ENCODE data around the gene GNAZ. TPM values are rescaled to one million over a fixed set of nuclear protein-coding genes. Genes with fewer than 3 reads are reported as not detected.
"Not testable (repeated sequence)": the region's sequence is repeated elsewhere in the genome, so short reads cannot be mapped to it uniquely, and the experiment has no call there.

GNAZ gene
- total RNA-seq, 2 experiments from 2014 or later = 1.2 to 2.1 TPM

DNA sequence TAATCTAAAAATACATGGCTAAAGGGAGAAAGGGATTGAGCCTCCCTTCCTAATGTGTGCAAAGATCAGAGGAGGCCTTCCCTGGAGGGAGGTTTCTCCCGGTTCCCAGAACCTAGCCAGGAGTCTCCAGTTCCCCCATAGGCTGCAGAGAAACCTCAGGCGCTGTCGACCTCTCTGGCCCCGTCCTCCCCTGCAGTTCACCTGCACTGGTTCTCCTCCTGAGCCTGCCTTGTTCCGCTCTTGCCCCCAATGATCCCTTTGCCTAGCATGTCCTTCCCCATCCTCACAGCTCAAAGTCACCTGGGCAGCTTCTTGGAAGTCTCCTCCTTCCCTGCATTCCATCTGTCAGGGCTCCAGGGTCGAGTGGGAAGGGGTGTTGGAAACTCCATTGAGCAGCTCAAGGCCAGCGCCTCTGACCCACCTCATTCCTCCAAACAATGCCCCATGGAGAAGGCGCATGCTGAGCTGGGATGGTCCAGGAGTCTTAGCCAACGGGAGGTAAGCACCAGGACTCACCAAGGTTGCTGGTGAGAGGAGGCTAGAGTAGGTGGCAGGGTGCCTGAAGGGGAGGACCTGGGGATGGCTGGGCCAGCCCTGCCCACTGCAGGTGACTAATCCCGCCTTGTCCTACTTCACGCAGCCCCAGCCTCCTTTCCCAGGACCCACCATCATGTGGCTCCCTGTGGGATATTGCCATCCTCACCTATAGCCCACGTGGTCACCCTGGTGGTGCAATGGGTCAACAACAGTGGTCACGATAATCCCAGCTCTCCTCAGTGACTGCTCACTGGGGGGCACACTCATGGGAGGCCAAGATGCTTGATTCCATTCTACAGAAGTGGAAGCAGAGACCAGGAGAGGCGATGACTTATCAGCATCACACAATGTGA is 56.1 kb downstream of the GNAZ start:
- ChIA-PET CTCF (interaction anchor here (0.8 to 4.3 kb wide), 2 partner anchors 155 to 168 kb away, joined by 3 to 65 read pairs; no protein-coding TSS in a partner anchor), POLR2A (no interaction called here)

DNA sequence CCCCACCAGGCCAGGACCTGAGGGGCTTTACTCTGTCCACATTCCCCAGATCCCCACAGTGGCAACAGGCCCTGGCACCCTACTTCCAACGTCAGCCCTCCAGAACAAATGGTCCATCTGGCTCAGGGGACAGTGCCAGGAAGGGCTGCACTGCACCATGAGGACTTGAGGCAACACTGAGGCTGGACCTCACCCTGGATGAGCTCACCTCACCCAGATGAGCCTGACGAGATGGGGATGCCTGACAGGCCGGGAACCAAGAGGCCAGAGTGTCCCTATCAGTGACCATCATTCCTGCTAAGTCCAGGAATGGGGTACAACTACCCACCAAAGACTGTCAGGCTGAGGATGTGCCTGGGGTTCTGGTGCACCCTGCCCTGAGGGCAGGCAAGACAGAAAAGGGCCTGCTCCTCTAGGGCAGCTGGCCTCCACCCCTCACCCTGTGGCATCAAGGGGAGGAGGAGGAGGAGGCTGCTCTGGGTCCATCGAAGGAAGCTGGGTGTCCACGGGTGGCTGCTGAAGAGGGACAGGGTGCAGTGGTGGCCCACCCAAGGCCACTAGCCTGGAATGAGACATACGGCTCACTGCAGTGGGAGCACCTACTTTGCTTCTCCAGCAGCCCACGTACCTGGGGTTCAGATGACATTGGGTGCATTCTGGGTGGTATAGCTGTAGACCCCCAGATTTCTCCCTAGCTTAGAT is 56.9 kb downstream of the GNAZ start:
- ChIA-PET POLR2A (no interaction called here), CTCF (interaction anchor here (0.8 to 4.3 kb wide), 4 partner anchors 8 to 169 kb away, joined by 3 to 65 read pairs (median 5); no protein-coding TSS in a partner anchor)

DNA sequence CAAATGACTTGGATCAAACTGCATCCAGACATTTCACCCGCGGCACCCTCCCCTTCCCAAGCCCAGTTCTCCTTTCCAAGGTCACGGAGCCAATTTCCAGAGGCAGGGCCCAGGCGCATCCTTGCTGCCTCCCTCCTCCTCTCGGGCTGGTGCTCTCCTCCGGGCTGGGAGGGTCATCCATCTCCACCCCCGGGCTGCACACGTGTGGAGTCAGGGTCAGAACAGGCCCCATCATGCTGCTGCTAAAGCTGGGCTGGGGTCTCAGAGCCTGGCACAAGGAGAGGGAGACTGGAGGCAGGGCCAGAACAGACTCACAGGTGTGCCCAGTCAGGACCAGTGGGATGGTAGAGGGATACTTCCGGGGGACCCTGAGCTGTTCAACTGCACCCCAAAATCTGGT is 57.5 kb downstream of the GNAZ start:
- POLR2A ChIA-PET = no interaction called here

DNA sequence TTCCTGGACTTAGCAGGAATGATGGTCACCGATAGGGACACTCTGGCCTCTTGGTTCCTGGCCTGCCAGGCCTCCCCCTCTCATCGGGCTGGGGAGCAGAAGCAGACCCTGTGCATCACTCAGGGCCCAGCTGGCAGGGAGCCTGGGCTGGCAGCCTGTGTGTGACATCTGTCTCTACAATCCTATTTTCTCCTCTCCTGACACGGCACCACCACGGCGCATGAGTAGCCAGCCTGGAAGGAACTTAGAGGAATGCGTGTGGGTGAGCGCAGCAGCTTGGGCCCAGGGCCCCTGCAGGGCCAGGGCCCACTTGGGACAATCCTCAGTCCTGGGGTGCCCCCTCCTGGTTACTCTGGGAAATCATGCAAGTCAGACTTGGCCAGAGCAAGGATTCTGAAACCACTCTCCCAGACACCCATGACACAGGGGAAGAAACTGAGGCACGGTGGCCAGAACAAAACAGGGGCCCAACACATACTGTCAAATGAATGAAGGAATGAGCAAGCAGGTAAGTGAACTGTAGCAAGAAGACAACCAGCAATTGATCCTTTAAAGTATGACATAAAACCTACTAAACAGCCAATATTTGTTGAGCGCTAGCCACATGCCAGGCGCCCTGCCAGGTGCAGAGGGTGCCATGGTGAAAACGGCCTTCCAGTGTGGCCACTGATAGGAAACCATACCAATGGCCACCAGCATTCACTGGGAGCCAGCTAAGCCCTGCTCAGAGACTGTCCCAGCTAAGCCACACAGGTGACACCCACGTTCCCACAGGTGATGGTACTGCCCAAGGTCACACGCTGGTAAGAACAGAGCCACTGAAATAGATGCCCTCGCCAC is 58.2 kb downstream of the GNAZ start:
- ChIA-PET POLR2A (no interaction called here), CTCF (interaction anchor here (0.5 to 4.3 kb wide), 7 partner anchors 9 to 177 kb away, joined by 3 to 65 read pairs (median 5); partner anchors contain the start of gene GNAZ)

More for the DNA sequence above, 57.5 kb downstream of the GNAZ start:
- CTCF ChIA-PET = interaction anchor here (0.5 to 4.3 kb wide), 7 partner anchors 8 to 177 kb away, joined by 3 to 65 read pairs (median 5); partner anchors contain the start of gene GNAZ

DNA sequence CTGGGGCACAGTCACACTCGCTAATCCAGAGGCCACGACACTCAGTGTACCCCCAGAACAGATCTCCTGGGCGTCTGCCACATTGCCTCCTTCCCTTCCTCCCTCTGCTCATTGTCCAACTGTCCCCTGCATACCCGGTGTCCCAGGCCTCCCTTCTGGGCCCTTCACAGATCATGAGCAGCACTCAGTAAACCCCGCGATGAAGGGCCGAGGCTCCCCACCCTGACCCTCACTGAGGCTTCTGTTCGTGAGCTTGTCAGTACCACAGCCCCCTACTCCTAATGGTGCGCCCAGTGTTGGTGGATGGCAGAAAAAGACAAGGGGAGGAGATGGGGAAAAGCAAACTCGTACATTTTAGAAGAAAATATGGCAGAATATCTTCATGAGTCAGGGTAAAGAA is 58.8 kb downstream of the GNAZ start:
- ChIA-PET POLR2A (no interaction called here), CTCF (interaction anchor here (4.3 kb wide), 1 partner anchor 171 kb away, joined by 65 read pairs; no protein-coding TSS in a partner anchor)

DNA sequence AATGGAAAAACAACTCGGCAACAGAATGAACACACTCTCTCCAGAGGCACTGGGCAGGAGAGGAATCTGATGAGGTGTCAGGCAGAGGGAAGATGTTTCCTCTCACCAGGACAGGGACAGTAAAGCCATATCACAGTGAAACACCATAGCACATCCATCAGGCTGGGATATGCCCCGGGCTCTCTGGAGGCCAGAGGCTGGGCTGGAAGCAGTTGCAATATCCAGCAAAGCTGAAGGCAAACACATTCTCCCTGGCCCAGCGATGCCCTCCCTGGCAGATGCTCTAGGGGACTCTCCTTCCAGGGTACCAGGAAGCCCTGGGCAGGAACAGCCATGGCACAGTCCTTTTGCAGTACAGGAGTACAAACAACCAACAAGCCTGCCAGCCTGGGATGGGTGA is 60.4 kb downstream of the GNAZ start:
- CTCF ChIA-PET = interaction anchor here (1.1 to 1.5 kb wide), 3 partner anchors 14 to 173 kb away, joined by 4 read pairs; no protein-coding TSS in a partner anchor

DNA sequence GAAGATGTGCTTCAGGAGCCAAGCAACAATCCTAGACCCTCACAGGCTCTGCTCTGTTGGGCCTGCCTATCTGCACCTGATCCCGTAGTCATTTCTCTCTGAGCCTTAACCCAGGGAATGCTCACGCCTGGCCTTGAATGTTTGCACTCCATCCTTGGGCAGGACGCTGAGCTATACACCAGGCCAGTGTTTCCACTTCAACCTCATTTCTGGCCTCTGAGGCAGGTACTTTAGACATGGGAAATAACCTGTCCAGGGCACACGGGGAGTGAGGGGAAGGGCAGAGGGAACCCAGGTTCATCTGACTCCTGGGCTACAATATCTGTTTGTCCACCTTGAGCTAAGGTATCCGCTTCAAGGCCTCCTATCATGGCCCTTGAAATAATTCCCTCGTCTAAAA is 61.6 kb downstream of the GNAZ start:
- ChIA-PET CTCF (interaction anchor here (1.1 to 2.5 kb wide), 4 partner anchors 12 to 176 kb away, joined by 4 to 10 read pairs (median 6); no protein-coding TSS in a partner anchor), POLR2A (no interaction called here)

More for the DNA sequence above, 60.4 kb downstream of the GNAZ start:
- POLR2A ChIA-PET = no interaction called here

DNA sequence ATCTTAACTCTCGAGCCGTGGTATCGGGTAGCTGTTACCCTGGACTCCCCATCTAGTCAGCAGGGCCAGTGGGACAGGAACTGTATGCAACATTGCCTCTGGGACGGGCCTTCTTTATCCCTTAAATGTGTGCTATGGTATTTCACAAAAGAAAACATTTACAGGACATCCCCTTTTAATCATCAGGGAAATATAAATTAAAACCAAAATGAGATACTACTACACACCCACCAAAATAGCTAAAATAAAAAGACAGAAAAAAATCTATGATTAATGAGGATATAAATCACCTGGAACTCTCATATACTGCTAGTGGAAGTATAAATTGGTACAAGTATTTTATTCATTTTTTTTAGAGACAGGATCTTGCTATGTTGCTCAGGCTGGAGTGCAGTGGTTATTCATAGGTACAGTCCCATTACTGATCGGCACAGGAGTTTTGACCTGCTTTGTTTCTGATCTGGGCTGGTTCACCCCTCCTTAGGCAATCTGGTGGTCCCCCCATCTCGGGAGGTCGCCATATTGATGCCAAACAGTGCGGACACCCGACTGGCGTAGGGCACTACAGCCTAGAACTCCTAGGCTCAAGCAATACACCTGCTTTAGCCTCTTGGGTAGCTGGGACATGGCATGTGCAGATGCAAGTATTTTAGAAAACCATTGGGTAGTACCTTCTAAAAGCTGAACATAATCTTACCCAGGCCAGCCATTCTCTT is 62.2 kb downstream of the GNAZ start:
- ChIA-PET POLR2A (no interaction called here), CTCF (interaction anchor here (1.5 to 2.5 kb wide), 3 partner anchors 173 to 177 kb away, joined by 4 to 10 read pairs (median 8); no protein-coding TSS in a partner anchor)

DNA sequence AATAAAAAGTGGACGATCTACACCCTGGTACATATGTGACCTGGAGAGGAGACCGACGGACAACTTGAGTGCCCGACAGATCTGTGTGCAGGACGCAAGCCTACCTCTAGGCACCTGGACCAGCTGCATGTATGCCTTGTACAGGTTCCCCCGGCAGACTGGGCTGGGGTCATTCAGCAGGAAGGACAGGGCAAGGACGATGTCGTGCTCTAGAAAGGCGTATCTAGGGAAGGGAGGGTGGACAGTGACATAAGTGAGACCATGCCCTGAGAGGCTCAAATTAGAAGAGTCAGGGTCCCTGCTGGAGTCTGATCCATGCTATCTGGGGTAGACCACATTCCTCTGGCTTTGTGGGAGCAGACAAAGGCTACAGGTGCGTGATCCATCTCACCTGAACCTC is 63.6 kb downstream of the GNAZ start:
- POLR2A ChIA-PET = no interaction called here
- CTCF ChIA-PET = interaction anchor here (0.5 to 2.5 kb wide), 2 partner anchors 175 to 179 kb away, joined by 3 to 10 read pairs; no protein-coding TSS in a partner anchor

DNA sequence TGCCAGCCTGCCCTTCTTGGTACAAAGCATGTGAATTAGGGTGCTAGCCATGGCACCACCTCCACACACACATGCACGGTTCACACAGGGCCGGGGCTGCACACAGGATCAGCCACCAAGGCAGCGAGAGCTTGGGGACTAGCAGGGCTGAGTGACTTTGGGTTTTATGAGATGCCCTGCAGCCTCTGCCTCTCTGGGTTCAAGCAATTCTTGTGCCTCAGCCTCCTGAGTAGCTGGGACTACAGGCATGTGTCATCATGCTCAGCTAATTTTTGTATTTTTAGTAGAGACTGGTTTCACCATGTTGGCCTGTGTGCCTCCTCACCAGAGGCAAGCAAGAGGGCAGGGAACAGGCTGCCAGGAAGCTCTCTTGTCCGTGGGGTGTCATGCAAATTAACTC is 66.7 kb downstream of the GNAZ start:
- CTCF ChIA-PET = not testable (repeated sequence)

DNA sequence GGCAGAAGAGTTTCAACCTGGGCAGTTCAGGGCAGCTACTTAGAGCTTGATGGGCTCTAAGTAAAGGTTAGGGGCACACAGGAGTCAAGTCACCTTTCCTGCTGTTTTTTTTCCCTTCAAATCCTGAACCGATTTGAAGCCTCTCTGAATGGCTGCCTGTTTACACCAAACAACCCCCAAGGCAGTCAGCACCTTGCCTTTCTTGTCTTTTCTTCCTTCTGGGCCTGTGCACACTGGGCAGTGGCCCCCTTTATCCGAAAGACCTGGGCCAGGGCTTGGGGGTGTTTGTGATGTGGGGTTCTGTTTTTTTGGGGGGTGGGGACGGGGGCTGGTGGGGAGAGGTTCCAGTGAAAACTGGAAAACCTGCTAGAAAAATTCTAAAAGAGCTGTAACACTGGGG is 67.1 kb downstream of the GNAZ start:
- POLR2A ChIA-PET = no interaction called here
- CTCF ChIA-PET = no interaction called here

More for the DNA sequence above, 66.7 kb downstream of the GNAZ start:
- POLR2A ChIA-PET = not testable (repeated sequence)

DNA sequence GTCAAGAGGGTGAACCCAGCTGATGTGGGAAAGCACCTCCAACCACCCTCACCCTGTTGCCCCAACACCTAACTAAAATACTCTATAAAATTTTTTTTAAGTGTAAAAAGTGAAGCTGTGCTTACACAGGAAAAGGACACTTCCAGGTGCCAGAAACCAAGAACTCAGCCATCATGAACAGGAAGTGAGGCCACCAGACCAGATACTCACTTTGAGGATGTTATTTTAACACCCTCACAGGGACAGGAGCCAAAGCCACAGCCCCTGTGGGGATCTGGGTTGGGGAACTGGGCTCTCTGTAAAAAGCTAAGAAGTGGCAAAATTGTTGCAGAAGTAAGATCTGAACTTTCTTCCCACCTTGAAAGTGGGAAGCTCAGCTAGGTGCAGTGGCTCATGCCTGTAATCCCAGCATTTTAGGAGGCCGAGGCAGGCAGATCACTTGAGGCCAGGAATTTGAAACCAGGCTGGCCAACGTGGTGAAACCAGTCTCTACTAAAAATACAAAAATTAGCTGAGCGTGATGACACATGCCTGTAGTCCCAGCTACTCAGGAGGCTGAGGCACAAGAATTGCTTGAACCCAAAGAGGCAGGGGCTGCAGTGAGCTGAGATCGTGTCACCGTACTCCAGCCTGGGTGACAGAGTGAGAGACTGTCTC is 67.7 kb downstream of the GNAZ start:
- ChIA-PET CTCF (interaction anchor here (0.8 kb wide), 1 partner anchor 179 kb away, joined by 3 read pairs; no protein-coding TSS in a partner anchor), POLR2A (no interaction called here)

DNA sequence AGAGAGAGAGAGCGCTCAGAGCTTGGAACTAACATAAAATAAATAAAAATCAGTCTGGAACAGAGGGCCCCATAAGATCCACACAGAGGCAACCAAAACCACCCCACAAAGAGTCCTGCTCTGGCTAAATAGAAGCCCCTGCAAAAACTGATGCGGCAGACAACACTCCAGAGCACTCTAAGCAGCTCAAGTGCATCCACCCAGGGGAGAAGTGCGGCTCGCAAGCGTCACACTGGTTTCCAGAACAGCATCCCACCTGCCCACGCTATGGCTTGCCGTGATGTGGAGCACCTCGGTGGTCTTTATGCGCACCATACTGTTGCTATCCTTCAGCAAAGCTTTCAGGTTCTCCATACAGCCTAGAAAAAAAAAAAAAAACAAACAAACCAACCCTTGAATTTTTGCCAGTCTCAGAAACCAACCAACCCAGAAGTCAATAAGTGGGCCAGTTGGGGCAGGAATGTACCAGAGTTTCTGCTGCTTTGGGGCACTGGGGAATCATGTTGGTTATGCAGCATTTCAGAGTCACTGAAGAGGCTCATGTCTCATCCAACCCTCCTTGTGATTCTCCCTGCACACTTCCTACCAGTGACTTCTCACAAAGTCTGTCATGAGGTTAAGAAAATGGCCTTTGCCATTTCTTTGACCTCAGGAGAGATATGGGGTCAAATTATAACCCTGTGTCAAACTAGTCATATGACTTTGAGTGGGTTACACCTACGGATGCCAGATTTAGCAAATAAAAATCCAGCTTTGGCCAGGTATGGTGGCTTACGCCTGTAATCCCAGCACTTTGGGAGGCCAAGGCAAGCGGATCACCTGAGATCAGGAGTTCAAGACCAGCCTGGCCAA is 68.5 kb downstream of the GNAZ start:
- POLR2A ChIA-PET = no interaction called here
- CTCF ChIA-PET = interaction anchor here (0.8 kb wide), 1 partner anchor 180 kb away, joined by 3 read pairs; no protein-coding TSS in a partner anchor

DNA sequence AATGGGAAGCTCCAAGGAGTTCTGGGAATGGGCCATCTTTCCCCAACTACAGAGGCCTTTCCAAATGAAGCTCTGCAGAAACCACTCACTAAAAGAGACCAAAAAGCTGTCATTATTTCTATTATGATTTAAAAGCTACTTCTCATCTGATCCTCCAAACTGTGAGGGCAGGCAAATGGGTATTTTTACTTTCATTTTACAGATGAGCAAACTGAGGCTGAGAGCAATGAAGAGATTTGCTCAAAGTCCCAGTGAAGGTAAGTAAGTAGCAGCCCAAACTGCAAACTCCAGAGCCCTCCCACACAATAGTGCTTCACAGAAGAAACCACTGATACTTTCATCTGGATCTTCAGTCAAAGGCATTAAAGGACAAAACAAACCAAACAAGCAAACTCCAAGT is 70.1 kb downstream of the GNAZ start:
- CTCF ChIA-PET = interaction anchor here (0.9 to 1.6 kb wide), 3 partner anchors 12 to 183 kb away, joined by 3 to 6 read pairs (median 4); no protein-coding TSS in a partner anchor
- POLR2A ChIA-PET = interaction anchor here (0.6 kb wide), 1 partner anchor 31 kb away, joined by 3 read pairs; no protein-coding TSS in a partner anchor

DNA sequence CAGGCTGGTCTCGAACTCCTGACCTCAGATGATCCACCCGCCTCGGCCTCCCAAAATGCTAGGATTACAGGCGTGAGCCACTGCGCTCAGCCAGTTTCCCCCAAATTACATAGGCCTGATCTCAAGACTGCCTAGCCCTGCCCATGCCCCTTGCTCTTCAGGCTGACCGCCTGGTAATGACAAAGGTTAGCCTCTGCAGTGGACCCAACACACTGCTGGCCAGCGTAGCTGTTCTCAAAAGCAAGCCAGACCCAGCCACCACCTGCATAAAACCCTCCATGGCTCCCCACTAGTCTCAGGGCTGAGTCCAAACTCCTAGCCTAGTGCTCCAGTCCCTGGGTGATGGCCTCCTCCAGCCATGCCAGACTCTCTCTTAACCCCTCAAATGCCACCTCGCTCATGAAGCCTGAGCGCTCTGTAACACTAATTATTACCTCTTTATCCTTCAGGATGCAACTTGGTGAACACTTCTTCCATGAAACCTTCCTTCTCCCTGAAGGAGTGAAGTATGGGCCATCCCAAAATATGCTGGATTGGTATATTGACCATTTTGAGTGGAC is 72.3 kb downstream of the GNAZ start:
- ChIA-PET CTCF (interaction anchor here (0.9 to 1.0 kb wide), 2 partner anchors 30 to 139 kb away, joined by 4 to 5 read pairs; no protein-coding TSS in a partner anchor), POLR2A (no interaction called here)

DNA sequence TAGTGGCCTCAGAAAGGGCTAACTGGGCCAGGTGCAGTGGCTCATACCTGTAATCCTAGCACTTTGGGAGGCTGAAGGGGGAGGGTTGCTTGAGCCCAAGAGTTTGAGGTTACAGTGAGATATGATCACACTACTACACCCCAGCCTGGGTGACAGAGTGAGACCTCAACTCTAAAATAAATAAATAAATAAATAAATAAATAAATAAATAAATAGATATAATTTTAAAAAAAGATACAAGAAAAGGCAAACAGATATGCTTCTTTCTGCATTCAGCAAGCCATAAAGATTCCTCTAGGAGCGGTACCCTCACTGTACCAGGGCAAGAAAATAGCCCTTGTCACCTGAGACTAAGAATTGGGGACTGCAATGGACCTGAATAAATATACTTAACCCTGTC is 72.8 kb downstream of the GNAZ start:
- POLR2A ChIA-PET = no interaction called here

More for the DNA sequence above, 72.8 kb downstream of the GNAZ start:
- CTCF ChIA-PET = interaction anchor here (1.4 kb wide), 1 partner anchor 243 kb away, joined by 3 read pairs; no protein-coding TSS in a partner anchor
